ENCODE measurements around the gene COL4A4. TPM values are rescaled to one million over a fixed set of nuclear protein-coding genes. Genes with fewer than 3 reads are reported as not detected.
A peak's percentile ranks its signal among the peaks of the same experiment; 100 is the strongest.

Gene COL4A4
- total and polyA plus RNA-seq, 2 experiments from 2014 or later, result 1.3 to 3.1 TPM

GRCh38 chr2:227191367-227191766 lies 27.4 kb upstream of the COL4A4 start (continued):
- TF ChIP-seq ZNF114 (CRISPR knock-in tag; IDR thresholded peaks at IDR 0.05), result no peak
- TF ChIP-seq NANOG (IDR thresholded peaks at IDR 0.05; ENCODE audit: borderline replicate concordance), result no peak

- peak overlapping the region; percentile 14; the same call in 1 of the 2 replicates for H3K4me2 ChIP-seq
- H3K27me3 Mint-ChIP-seq (ENCODE audit: insufficient read depth, low read depth, poor library complexity), result no peaks in the 10 kb centered on the region
- H3F3A ChIP-seq (replicated peaks; ENCODE audit: low read depth), result no peaks in the 10 kb centered on the region
- no peak overlapping the region for H3K4me3 ChIP-seq
- TF ChIP-seq CREB1 (CRISPR knock-in tag; IDR thresholded peaks at IDR 0.05; ENCODE audit: low read depth) (no peak), NANOG (IDR thresholded peaks at IDR 0.05; ENCODE audit: borderline replicate concordance) (no peak), REST (IDR thresholded peaks at IDR 0.05; ENCODE audit: unreplicated experiment) (no peak), ZNF462 (CRISPR knock-in tag; IDR thresholded peaks at IDR 0.05) (no peak), ZNF331 (CRISPR knock-in tag; IDR thresholded peaks at IDR 0.05; ENCODE audit: low read depth) (no peak), ZNF114 (CRISPR knock-in tag; IDR thresholded peaks at IDR 0.05) (no peak), EZH2 (IDR thresholded peaks at IDR 0.05; ENCODE audit: low read depth, unreplicated experiment) (no peak), POLR2AphosphoS5 (IDR thresholded peaks at IDR 0.05; ENCODE audit: low read depth) (no peak), CTCF (conservative IDR thresholded peaks at IDR 0.05; ENCODE audit: low read depth in 2 of 2) (no peak), JUNB (IDR thresholded peaks at IDR 0.05; ENCODE audit: unreplicated experiment) (no peak), ETS1 (IDR thresholded peaks at IDR 0.05) (no peak), EZH2phosphoT487 (IDR thresholded peaks at IDR 0.05; ENCODE audit: unreplicated experiment) (no peak), STAT1 (IDR thresholded peaks at IDR 0.05; ENCODE audit: unreplicated experiment) (no peak)
- no peaks in the 10 kb centered on the region for H3K36me3 ChIP-seq (ENCODE audit: insufficient read depth)
- no peaks in the 10 kb centered on the region for H4K20me1 ChIP-seq (replicated peaks; ENCODE audit: insufficient read depth)
- peaks cover 39% of the 10 kb centered on the region for H3K4me1 Mint-ChIP-seq
- no peaks in the 10 kb centered on the region; the same call in 1 of the 3 replicates for H3K9me3 Mint-ChIP-seq
- no peak for ATAC-seq
- no peak overlapping the region for H3K4me3 Mint-ChIP-seq
- H3K27ac Mint-ChIP-seq, result no peak overlapping the region
- no peak overlapping the region for H3K27ac ChIP-seq (ENCODE audit: low read depth)
- no peaks in the 10 kb centered on the region; the same call in 2 of the 3 replicates for H3K36me3 Mint-ChIP-seq (ENCODE audit: low read depth)
- no peak overlapping the region for H2AFZ ChIP-seq
- H3K27me3 ChIP-seq (ENCODE audit: insufficient read depth), result no peaks in the 10 kb centered on the region
- DNase-seq (ENCODE audit: low spot score), result no peak
- no peaks in the 10 kb centered on the region for H3K79me2 ChIP-seq (replicated peaks; ENCODE audit: insufficient read depth)
- H3K9me2 ChIP-seq (ENCODE audit: insufficient read depth), result peaks cover 22% of the 10 kb centered on the region
- H3K4me1 ChIP-seq (ENCODE audit: insufficient read depth), result peaks cover 23% of the 10 kb centered on the region
Measured at GRCh38 chr2:227188292-227188691, 24.3 kb upstream of the COL4A4 start.
